ENCODE results near the gene TBRG4.
A peak's percentile ranks its signal among the peaks of the same experiment; 100 is the strongest.
"Not testable (repeated sequence)": the region's sequence is repeated elsewhere in the genome, so short reads cannot be mapped to it uniquely, and the experiment has no call there.

TBRG4 gene

DNA sequence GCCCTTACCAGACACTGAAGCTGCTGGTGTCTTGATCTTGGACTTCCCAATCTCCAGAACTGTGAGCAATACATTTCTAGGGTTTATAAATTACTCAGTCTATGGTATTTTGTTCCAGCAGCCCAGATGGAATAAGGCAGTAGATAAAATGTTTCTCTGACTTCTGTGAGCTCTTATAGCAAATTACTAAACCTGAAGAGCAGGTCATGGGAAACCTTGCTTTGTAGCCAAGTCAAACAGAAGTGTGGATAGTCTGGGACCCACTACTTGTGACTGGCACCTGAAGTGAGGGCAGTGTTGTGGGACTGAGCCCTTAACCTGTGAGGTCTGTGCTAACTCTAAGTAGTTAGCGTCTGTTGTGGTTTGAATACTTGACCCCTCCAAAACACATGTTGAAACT lies 4.6 kb upstream of the TBRG4 start:
- no peak for DNase-seq (ENCODE audit: low spot score)

DNA sequence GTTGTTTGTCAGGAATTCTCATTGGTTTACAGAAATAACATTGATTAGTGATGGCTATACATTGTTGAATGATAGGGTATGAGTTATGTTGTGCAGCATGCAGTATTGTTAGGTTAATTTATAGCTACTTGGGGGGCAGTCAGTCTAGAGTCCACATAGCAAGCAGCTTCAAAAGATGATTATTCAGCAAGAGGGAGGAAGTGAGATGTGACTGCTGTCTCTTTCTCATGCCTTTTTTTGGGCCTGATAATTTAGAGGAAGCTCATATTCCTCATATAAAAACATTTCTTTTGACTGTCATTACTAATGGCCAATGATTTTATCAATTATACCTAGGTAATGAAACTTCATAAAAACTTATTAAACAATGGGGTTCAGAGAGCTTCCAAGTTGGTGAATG lies 3.4 kb upstream of the TBRG4 start:
- no peak for DNase-seq (ENCODE audit: low spot score)

DNA sequence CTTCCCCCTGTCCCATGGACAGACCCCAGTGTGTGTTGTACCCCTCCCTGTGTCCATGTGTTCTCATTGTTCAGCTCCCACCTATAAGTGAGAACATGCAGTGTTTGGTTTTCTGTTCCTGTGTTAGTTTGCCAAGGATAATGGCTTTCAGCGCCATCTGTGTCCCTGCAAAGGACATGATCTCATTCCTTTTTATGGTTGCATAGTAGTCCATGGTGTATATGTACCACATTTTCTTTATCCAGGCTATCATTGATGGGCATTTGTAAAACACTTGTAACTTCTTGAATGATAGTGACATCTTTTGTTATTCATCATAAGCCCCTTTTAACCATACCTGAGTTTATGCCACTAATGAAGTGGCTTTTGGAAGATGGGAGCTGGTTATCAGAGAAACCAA lies 2.8 kb upstream of the TBRG4 start:
- DNase-seq (ENCODE audit: low spot score): not testable (repeated sequence)

DNA sequence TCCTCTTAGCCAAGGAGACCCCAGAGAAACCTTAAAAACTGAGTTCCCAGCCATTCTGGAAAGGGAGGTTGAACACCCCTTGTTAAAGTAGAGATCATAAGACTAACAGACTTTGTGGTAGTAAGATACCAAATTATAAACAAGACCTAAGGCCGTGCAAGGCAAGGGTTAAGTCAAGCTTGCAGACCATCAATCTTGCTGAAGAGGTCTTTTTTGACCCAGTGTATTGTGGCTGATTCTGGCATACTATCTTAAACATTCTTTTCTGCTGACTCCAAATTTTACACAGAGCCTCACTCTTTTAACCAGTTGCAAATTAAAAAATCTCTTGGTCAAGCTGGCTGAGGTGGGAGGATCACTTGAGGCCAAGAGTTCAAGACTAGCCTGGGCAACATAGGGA lies 1.2 kb upstream of the TBRG4 start:
- no peak for DNase-seq (ENCODE audit: low spot score)

DNA sequence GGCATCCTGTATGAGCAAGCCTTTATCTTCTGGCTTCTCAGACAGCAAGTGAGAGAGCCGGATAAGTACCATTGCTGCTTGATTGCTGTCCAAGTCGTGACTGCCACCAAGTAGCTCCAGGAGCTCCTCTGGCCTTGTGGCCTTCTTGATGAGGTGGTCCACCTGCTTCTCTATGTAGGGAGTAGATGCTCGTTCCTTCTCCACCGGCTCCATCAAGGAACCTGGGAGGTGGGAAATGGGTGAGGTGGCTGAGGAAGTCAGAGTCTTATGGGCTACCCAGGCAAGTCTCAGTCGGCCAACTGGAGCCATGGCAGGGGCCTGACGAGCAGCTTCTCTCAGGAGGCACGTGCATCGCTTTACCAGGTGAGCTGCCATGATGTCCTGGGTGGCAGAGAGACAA lies 2.6 kb downstream of the TBRG4 start:
- no peak for DNase-seq (ENCODE audit: low spot score)

DNA sequence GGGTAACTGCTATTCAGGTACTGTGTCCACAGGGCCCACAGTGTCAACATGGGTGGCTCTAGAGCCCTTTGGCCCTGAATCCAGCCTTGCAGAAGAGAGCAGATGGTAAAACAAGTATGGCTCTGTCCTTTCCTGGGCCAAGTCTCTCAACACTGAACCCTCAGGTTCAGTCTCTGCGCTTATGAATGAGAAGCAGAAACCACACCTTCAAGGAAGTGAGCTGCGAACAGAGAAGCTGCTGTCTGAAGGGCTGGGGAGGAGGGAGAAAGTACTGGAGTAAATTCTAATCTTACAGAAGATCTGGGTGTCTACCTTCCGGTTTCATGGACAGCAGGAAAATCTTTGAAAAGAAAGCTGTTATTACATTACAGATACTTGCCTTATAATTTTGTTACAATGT lies 4.1 kb downstream of the TBRG4 start:
- no peak for DNase-seq (ENCODE audit: low spot score)

DNA sequence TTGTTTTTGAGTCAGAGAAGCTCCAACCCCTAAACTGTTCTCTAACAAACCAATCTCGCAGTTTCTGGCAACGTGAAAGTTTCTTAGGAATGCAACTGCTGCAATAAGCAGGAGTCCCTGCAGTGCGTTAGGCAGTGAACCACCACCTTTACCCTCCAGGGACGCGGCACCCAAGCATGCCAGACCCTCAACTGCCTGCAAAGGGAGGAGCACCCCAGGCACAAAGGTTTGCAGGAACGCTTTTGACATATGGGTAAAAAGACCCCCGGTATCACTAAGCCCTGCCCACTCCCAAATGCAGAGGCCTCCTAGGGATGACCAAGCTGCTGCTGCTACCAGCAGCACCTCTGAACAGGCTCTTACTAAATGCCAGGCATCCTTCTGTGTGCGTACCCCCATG lies 4.7 kb downstream of the TBRG4 start:
- DNase-seq (ENCODE audit: low spot score): no peak

DNA sequence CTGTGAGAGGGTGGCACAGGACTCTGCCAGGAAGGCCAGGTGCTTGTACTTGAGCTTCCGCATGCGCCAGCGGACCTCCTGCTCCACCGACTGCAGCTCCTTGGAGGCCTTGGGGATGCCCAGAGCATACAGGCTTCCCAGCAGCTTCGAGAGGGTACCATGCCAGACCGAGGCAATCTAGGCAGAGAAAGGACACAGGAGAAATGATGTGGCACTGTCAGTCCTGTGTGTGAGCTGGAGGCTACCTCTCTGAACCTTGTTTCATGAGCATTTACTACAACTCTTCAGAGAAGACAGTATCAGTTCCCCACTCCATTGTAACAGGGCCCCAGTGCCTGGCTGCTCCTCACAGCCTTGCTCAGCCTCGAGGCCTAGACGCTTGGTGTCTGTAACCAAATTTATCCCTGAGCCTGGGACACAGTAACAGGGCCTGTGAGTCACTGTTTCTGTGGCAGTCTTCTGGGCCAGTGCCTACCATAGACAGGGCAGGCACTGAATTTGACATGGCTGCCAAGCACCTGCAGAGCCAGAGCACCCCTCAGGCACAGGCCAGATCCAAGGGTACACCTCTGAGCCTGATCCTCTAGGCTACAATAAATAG lies 5.8 kb downstream of the TBRG4 start:
- DNase-seq (ENCODE audit: low spot score): no peak

DNA sequence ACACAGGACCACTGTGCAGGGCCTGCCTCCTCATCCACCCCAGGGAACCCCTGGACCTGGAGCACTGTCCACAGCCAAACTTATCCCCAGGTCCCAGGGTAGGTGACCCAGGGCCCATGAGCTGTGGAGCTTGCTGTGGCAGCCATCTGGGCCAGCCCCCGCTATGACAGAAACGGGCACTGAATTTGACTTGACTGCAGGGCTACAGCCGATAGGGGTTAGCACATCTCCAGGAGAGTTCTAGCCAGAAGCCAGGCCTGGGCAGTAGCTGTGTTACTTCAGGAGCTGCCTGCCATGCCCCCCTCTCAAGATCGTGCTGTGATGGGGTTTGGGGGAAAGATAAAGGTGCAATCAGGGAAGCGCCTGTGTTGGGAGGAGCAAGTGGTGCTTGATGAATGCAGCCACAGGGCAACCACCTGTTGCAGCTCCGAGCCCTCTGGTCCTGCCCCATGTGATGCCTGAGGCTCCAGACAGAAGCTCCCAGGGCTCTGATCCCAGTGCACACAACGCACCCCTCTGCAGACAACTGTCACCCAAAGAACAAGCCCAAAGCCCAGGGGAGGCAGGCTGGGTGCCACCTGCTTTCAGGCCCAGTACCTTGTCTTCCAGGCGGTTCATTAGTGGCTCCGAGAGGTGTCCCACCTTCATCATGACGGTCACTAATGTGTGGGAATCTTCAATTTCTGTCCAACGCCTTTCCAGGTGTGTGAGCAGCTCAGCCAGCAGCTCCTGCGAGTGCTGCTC lies 6.5 kb downstream of the TBRG4 start:
- no peak for DNase-seq (ENCODE audit: low spot score)

DNA sequence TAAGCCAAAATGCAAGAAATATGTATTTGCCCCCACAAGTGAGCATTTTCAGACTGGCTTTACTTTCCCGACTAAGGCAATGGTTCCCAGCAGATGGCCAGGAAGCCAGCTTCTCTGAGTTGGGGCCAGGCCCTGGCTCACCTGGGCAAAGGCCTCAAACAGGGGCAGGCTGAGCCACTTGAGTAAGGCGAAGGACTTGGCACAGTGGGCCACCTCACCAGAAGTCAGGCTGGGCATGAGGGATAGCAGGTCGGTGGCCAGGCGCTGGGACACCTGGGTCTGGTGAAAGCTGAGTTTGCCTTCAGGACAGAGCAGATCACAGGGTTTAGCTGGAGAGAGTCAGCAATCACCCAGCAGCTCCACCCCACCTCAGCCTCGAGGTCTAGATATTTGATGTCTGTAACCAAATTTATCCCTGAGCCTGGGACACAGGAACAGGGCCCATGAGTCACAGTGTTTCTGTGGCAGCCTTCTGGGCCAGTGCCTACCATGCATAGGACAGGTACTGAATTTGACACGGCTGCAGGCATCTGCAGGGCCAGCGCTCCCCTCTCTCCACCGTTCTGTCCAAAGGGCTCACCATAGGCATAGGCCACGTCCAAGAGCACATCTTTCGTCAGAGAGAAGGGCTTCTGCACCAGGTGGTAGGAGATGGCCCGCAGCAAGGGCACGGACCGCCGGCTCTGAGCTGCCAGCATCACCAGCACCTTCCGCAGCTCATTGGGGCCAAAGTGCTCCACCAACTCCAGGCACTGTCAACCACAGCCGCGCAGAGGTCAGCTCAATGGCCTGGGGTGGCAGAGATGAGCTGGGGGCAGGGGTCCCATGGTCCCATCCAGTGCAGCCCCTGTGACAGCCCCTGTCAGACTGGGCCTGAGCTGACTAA lies 7.3 kb downstream of the TBRG4 start:
- no peak for DNase-seq (ENCODE audit: low spot score)

DNA sequence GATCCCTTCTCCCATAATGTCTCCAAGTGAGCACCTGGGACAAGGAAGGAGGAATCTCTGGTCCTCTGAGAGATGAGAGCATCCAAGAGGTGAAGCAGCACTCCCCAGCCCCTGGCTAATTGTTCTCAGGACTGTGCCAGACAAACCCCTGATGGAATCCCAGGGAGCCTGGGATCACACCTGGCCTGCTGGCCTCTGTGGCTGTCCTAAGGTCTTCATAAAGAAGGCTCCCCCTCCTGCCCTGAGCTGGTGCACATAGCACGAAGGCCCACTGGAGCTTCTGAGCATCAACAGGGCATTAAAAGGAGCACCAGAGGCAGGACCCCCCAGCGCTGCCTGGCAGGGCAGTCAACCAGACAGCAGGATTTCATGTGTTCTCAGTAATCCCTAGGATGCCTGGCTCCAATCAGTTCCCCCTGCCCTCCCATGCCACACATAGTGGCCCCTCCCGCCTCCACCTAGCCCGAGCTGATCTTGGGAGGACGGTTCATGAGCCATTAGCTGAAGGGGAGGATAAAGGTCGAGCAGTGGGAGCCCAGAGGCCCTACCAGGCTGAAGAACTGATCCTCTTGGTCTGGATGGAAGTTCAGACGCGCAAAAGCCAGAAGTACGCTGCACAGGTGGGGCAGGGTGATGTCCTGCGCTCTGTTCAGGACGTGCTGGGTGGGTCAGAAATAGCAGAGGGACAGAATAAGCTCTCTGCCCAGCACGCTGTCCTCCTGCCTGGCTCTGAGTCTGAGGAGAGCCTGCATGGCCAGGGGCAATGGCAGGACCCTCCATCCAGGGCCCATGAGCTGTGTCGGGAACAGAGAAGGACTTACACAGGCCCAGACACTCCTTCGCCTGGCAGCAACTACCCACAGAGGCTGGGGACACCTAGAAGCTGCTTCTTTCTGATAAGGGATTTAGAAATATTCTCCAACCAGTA lies 8.4 kb downstream of the TBRG4 start:
- no peak for DNase-seq (ENCODE audit: low spot score)

DNA sequence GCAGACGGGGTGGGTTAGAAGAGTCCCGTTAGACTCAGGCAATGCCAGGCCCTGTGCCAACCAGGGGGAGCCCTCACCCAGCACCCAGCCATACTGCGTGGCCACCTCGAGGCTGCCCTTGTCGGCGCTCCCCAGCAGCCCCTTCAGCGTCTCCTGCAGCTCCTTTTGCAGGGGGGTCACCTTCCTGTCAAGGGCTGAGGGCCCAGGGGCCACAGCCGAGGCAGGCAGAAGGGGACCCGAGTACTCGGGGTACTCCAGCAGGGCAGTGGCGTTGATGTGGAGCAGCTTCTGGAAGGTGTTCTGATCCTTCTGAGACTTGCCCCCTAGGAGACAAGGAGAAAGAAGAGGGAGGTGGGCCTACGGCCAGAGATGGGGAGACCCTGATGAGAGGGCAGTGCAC lies 9.7 kb downstream of the TBRG4 start:
- no peak for DNase-seq (ENCODE audit: low spot score)

DNA sequence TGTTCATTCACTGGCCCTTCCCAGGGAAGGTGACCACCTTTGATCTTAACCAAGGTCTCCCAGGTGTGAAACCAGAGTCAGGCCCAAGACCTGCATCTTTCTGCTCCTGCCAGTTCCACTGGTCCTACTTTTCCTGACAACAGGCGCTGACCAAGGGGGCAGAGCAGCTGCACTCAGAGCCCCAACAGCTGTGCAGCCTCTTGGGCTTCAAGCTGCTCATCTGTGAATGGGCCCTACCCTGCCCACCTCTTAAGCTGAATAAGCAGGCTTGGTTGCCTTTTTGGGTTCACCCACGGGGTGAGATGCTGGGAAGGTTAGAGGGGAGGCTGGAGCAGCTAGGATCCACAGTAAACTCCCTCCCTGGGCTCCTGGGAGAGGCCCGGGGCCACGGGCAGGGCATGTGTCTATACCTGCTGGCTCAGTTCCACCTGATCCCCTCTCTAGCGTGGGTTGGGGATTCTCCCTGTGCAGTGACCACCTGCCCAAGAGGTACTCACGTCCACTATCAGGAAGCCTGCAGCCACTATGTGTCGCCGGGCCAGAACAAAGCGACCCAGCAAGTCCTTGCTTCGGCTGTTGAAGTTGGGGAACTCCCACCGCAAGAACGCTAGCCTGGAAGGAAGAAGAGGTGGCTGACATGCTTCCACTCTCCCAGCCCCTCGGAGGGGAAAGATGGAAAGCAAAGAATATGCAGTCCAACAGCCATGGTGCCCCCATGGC lies 10.6 kb downstream of the TBRG4 start:
- DNase-seq (ENCODE audit: low spot score): no peak

DNA sequence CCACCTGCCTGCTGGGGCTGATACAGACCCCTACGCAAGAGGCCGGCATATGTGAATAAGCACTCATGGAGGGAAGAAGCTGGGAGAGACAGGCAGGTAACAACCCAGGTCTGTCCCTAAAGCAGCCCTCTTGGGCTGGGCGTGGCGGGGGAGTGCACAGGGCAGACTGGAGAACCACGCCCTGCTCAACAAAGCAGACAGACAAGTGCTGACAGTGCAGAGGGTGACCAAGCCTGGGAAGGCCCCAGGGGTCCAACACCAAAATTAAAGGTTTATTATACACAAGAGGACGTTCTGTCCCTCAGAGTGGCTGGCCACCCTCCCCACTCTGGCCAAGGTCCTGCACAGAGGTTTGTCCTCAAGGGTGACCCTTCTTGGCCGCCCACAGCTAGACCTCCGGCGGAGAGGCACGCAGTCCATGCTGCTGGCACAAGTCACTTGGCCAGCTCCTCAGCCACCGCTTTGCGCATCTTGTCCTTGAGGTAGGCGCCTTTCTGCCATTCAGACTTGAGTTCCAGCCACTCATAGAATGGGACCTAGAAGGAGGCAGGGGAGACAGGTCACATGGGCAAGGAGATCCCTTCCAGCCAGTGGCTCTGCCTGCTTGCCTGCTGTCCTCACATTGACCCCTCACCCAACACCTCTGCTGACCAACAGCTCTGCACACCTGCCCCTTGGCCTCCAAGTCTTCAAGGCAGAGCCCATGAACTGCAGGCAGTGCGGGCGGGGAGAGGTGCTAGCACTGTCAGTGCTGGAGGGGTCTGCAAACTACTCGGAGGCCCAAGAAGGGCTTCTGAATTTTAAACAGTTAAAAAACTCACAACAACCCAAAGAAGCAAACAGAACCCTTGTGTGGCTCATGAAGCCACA lies 11.4 kb downstream of the TBRG4 start:
- DNase-seq (ENCODE audit: low spot score): no peak

DNA sequence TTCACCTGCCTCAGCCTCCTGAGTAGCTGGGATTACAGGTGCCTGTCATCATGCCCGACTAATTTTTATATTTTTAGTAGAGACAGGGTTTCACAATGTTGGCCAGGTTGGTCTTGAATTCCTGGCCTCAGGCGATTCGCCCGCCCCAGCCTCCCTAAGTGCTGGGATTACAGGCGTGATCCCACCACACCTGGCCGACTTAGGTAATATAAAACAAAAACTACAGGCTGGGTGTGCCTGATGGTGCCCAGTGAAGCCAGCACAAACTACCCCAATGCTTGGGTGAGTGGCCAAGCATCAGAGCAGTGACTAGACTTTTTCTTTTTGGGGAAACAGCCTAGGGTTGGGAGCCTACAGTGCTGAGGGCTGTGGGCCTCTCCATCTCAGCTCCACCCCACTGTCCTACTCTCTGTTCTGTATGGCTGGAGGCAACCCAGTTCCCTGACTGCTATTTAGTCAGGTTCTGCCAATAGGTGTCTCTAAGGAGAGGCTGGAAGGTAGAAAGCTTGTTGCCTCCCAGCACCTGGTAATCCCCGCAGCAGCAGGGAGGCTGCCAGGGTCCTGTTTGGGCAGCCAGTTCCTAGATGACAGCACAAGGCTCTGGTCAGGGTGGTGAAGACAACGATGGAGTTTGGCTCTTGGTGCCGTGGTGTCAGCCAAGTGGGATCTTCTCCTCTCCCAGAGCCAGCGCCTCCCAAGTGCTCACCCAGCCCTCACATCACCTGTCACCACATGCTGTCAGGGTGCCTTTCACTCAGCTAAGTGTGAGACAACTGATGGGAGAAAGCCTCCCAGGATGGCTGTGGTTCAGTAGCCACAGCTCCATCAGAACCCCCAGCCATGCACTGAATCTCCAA lies 12.3 kb downstream of the TBRG4 start:
- no peak for DNase-seq (ENCODE audit: low spot score)

DNA sequence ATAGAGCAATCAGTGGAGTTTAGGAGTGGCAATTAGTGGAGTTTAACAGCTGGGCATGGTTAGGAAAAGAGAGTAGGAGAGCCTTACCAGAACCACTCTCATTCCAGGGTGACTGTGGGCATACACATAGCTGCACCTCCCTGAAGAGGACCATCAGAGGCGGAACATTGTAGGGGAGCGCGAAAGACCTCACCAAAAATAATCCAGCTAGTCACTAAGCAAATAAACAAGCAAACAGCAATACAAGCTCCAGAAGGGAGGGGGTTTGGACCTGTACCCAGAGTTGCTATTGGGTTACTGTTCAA lies 18.6 kb downstream of the TBRG4 start:
- no peak for DNase-seq (ENCODE audit: low spot score)

DNA sequence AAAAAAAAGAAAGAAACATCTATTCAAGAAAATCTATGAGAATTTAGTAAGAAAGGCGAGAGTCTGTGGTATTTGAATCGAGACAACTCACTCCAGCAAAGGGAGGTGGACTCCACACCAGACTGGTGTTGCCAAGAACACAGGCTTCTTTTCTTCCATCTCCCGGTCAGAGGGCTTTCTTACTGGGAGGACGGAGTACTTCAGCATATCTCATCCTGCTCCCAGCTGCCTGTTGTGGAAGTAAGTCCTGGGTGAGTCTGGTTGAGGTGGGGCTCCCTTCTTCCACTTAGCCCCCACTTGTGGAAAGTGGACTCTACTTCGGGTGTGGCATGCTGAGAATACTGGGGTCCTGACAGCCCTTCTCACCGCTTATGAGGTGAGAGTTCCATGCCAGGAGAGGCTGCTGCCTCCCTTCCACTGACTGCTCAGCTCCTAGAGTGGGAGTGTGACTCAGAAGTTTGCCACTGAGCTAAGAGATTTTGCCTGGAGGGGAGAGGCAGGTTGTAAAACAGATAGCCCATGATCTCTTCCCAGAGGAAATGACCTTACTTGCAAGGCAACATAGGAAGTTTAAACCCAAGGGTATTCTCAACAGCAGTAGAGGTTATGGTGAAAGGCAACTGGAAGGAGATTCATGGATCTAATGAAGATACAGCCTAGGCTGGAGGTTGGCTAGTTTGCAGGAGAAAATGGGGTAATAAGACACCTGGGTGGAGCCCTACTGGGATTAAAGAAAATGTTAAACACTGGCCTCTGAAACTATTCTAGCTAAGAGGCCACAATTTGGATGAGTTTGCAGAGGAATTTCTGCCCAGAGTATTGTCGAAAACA lies 19.2 kb downstream of the TBRG4 start:
- no peak for DNase-seq (ENCODE audit: low spot score)

DNA sequence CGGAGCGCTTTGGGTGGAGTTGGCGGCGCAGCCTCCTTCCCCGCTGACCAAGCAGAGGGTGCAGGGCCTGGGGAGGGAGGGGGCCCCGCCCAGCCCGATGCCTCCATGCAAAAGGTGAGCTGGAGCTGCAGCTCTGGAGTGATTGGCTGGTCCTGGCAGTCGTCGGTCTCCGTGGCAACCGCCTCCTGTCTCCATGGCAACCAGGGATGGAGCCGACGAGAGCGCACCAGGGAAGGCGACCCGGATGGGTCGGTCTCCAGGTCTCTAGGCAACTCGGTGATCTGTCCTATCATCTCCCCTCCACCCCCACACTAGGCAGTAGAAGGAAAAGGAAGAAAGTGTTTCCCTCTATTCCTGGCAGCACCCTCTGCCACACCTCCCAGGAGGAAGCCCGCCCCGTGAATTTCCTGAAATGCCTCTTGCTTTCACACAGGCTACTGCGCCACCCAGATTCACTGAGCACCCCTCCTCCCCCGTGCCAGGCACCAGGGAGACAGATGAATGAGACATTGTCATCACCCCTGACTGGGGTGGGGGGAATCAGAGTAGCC lies 22.1 kb downstream of the TBRG4 start:
- DNase-seq (ENCODE audit: low spot score): peak; percentile 56
